Stimulated activated naive CD4-positive, alpha-beta T cell treated with Interleukin-2 at 50 U/mL for 16 hours (primary cell): ENCODE data around the gene HIP1.
"Not testable (repeated sequence)": the region's sequence is repeated elsewhere in the genome, so short reads cannot be mapped to it uniquely, and the experiment has no call there.

Experiments
- DNase-seq: peaks from one replicate; lab custom pipeline; 2025; lab: John Stamatoyannopoulos, UW

Gene HIP1

DNA sequence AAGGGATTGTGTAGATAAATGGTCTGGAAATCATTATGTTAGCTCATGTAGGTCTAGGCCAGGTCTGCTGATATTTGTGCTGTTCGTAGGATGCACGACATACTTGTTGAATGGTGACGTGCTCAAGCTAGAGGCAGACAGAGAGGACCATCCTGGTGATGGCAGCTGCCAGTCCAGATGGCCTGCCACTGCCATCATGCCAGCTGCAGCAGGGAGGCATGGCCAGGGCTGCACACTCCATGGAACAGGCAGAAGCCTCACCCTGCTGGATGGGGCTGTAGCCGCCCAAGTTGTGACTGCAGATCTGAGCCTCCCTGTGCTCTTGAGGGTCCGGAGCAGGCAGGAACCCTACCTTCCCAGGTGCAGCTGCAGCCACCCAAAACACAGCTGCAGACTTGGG lies 166.3 kb downstream of the HIP1 start:
- DNase-seq, result no peak

DNA sequence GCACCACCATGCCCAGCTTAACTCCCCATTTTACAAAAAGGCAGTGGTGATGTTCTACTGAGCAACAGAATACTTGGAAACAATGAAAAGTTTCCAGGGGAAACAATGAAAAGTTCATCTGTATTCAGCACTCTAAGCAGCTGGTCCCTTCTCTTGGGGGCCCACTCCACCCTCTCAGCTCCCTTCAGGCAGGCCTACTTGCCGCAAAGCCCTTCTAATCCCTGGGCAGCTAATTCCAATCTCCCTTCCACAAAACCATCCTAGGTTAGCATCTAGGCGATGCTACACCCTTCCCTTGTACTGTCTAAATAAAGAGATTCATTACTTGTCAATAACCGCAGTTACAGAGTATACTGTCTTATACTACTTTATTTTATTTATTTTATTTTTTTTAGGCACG lies 167.5 kb downstream of the HIP1 start:
- DNase-seq, result no peak

DNA sequence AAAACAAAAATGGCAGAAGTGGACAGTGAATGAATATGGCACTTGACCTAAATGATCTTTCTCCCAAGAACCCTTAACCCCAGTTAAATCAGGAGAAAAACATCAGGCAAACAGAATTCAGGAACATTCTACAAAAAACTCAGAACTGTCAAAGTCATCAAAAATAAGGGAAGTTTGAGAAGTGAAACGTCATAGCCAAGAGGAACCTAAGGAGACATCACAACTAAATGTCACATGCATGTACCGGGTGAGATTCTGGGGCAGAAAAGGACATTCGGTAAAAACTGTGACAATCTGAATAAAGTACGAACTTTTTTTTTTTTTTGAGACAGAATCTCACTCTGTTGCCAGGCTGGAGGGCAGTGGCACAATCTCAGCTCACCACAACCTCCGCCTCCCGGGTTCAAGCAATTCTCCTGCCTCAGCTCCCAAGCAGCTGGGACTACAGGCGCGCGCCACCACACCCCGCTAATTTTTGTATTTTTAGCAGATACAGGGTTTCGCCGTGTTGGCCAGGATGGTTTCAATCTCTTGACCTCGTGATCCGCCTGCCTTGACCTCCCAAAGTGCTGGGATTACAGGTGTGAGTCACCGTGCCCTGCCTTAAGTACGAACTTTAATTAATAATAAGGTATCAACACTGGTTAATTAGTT lies 169.0 kb downstream of the HIP1 start:
- DNase-seq, result not testable (repeated sequence)

- no peak for DNase-seq
Observed at GRCh38 chr7:75567948-75568595, 170.7 kb downstream of the HIP1 start.

GRCh38 chr7:75565132-75565837 lies 173.5 kb downstream of the HIP1 start:
- no peak for DNase-seq

GRCh38 chr7:75563171-75563570 lies 175.6 kb downstream of the HIP1 start:
- DNase-seq, result no peak

GRCh38 chr7:75559976-75560365 lies 178.8 kb downstream of the HIP1 start:
- no peak for DNase-seq

- no peak for DNase-seq
Observed at GRCh38 chr7:75559355-75559975, 179.3 kb downstream of the HIP1 start.

- not testable (repeated sequence) for DNase-seq
Observed at GRCh38 chr7:75556835-75557234, 181.9 kb downstream of the HIP1 start.

DNA sequence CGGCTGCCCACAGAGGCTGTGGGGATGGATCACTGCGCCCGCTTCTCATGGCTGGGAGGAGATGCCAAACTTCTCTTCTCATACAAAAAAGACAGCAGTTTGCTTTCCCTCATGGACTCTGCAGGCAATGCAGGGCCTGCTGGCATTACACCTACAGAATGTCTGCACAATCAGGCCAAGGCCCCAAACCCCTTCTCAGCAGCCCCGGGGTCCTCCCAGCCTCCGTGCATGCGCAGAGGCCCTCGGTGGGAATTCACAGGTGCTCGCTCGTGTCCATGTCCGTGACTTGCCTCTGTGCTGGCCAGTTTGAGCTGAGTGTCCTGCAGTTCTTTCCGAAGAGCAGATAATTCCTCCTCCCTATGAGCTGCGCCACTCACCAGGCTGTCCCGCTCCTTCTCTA lies 183.0 kb downstream of the HIP1 start:
- DNase-seq, result no peak

GRCh38 chr7:75546237-75547015 lies 192.3 kb downstream of the HIP1 start:
- no peak for DNase-seq

- no peak for DNase-seq
Observed at GRCh38 chr7:75537731-75538130, 201.0 kb downstream of the HIP1 start.

GRCh38 chr7:75536940-75537538 lies 201.7 kb downstream of the HIP1 start:
- no peak for DNase-seq

GRCh38 chr7:75536491-75536890 lies 202.2 kb downstream of the HIP1 start:
- no peak for DNase-seq

- no peak for DNase-seq
Observed at GRCh38 chr7:75534727-75535307, 203.9 kb downstream of the HIP1 start.

- no peak for DNase-seq
Observed at GRCh38 chr7:75533926-75534325, 204.8 kb downstream of the HIP1 start.

- DNase-seq, result no peak
Observed at GRCh38 chr7:75532639-75533038, 206.1 kb downstream of the HIP1 start.

DNA sequence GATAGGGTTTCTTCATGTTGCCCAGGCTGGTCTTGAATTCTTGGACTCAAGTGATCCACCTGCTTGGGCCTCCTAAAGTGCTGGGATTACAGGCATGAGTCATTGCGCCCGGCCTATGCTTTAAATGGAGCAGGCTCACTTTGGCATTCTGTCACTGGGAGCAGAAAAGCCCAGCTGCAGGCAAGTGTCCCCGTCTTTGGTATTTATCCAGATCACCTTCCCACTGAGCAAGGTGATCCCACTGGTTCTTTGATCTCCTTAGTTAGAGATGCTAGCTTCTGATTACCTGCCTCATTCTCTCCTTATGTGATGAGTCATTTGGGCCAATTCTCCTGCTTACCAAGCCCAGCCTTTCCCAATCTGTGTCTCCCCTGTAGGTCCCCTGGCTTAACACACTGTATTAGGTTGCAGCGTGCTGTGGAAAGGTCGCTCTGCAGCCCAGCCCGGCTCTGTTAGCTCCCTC lies 207.4 kb downstream of the HIP1 start:
- no peak for DNase-seq

GRCh38 chr7:75527224-75527722 lies 211.5 kb downstream of the HIP1 start:
- DNase-seq, result not testable (repeated sequence)

- not testable (repeated sequence) for DNase-seq
Observed at GRCh38 chr7:75521727-75522126, 217.0 kb downstream of the HIP1 start.

DNA sequence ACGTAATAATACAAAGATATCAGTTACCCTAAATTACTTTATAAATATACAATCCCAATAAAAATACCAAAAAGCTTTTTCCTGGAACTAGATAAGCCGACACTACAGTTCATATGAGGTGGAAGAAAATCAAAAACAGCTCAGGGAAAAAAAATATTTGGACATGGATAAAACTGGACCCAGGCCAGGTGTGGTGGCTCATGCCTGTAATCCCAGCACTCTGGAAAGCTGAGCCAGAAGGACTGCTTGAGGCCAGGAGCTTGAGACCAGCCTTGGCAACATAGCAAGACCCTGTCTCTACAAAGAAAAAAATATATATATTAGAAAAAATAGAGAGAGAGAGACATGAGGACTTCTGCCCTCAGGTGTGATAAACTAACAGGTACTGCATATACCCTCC lies 219.9 kb downstream of the HIP1 start:
- not testable (repeated sequence) for DNase-seq
